K562 (cell line): Measurements from ENCODE around the gene SARS2. TPM values are rescaled to one million over a fixed set of nuclear protein-coding genes. Genes with fewer than 3 reads are reported as not detected.

Experiments used
- ATF3 ChIP-seq, 2 experiments: fragments of 450-650 bp in 1 of 2; sonication (generic) in 1 of 2; formaldehyde crosslinking in 1 of 2; IDR thresholded peaks in 1 of 2; conservative IDR thresholded peaks in 1 of 2; 2 replicates each; pipeline versions ENCODE4 v1.6.1 to v1.8.1; 2016 to 2023; ENCODE audit warnings: mild to moderate bottlenecking in 2 of 2, moderate library complexity in 2 of 2, inconsistent platforms in 1 of 2, missing genetic modification reagents in 1 of 2
- CEBPB ChIP-seq: fragments of 450-650 bp; IDR thresholded peaks from 2 replicates; pipeline ENCODE4 v1.6.1; 2016; ENCODE audit warnings: missing genetic modification characterization, missing compliant biosample characterization
- CTCFL ChIP-seq: IDR thresholded peaks from 2 replicates; pipeline ENCODE4 v1.6.1; 2011; ENCODE audit warnings: borderline replicate concordance, low read depth, mild to moderate bottlenecking, moderate library complexity, low read length; ENCODE audit not compliant: insufficient read depth, poor library complexity, severe bottlenecking
- EP400 ChIP-seq: fragments of 450-650 bp; IDR thresholded peaks from 2 replicates; pipeline ENCODE4 v1.6.1; 2017; ENCODE audit warnings: antibody characterized with exemption, mild to moderate bottlenecking, moderate library complexity
- ESRRA ChIP-seq: fragments of 450-650 bp; IDR thresholded peaks from 2 replicates; pipeline ENCODE4 v1.6.1; 2014; ENCODE audit warnings: low read depth, mild to moderate bottlenecking, moderate library complexity, borderline replicate concordance
- GMEB1 ChIP-seq: fragments of 250-450 bp; sonication (Bioruptor Pico); IDR thresholded peaks from 2 replicates; pipeline ENCODE4 v1.4.0; 2020; ENCODE audit warnings: mild to moderate bottlenecking
- JUND ChIP-seq, 2 experiments: IDR thresholded peaks; 2 replicates in 1 of 2; 3 replicates in 1 of 2; pipeline ENCODE4 v1.6.1; 2011; ENCODE audit warnings: borderline replicate concordance in 2 of 2, low read depth in 2 of 2, low read length in 2 of 2, improper control_type of control experiment in 1 of 2, missing biosample characterization in 1 of 2, missing genetic modification characterization in 1 of 2, missing genetic modification reagents in 1 of 2
- KLF10 ChIP-seq: fragments of 250-450 bp; sonication (Bioruptor Pico); IDR thresholded peaks from 2 replicates; pipeline ENCODE4 v1.6.1; 2021; ENCODE audit warnings: matching md5 sums
- LCOR ChIP-seq: sonication (generic); formaldehyde crosslinking; IDR thresholded peaks from 2 replicates; pipeline ENCODE4 v1.8.0; 2022; ENCODE audit warnings: mild to moderate bottlenecking, missing genetic modification reagents
- MYNN ChIP-seq, 2 experiments: sonication (generic); formaldehyde crosslinking in 1 of 2; IDR thresholded peaks; 2 replicates each; pipeline versions ENCODE4 v1.5.0 to v1.6.1; 2016 to 2020; ENCODE audit warnings: antibody characterized with exemption in 1 of 2, missing genetic modification reagents in 1 of 2
- POLR2B ChIP-seq: fragments of 450-650 bp; IDR thresholded peaks from 2 replicates; pipeline ENCODE4 v1.6.1; 2018; ENCODE audit warnings: low read depth; ENCODE audit not compliant: partially characterized antibody
- RFX7 ChIP-seq: fragments of 250-450 bp; sonication (Bioruptor Pico); IDR thresholded peaks from 2 replicates; pipeline ENCODE4 v1.5.1; 2021; ENCODE audit warnings: mild to moderate bottlenecking
- TCF3 ChIP-seq: sonication (generic); formaldehyde crosslinking; IDR thresholded peaks from 2 replicates; pipeline ENCODE4 v1.4.0; 2020; ENCODE audit warnings: mild to moderate bottlenecking, missing genetic modification reagents
- TEAD1 ChIP-seq, 2 experiments: fragments of 450-650 bp in 1 of 2; sonication (generic) in 1 of 2; formaldehyde crosslinking; IDR thresholded peaks; 2 replicates each; pipeline versions ENCODE4 v1.4.0 to v1.8.0; 2020 to 2022; ENCODE audit warnings: mild to moderate bottlenecking in 2 of 2, missing genetic modification reagents in 1 of 2
- THAP7 ChIP-seq: fragments of 250-450 bp; sonication (Bioruptor Pico); IDR thresholded peaks from 2 replicates; pipeline ENCODE4 v1.5.0; 2021
- ZZZ3 ChIP-seq: fragments of 450-650 bp; IDR thresholded peaks from 2 replicates; pipeline ENCODE4 v1.6.1; 2016; ENCODE audit warnings: antibody characterized with exemption, mild to moderate bottlenecking, moderate library complexity
- polyA plus RNA-seq, 8 experiments: library from polyadenylated mRNA; depleted of rRNA in 4 of 8; stranded (reverse) in 5 of 8; unstranded in 3 of 8; fragments of >200 nt; fragmentation: Nextera tagmentation in 2 of 8; fragmentation: Illumina TruSeq in 1 of 8; extraction: Ambion mirVana in 2 of 8; extraction: Trizol in 1 of 8; gene quantifications; 2 replicates each; pipeline versions ENCODE4 v1.2.1 to v1.2.3, GENCODE V29; 2011 to 2014; ENCODE audit warnings: inconsistent platforms in 1 of 8, missing spikeins in 1 of 8
- total RNA-seq, 7 experiments: library from RNA; depleted of rRNA in 6 of 7; stranded (reverse); fragments of >200 nt in 6 of 7; fragmentation: Illumina TruSeq in 2 of 7; extraction: Trizol in 2 of 7; gene quantifications; 2 replicates each; pipeline versions ENCODE4 v1.2.1 to v1.2.3, GENCODE V29; 2011 to 2021; ENCODE audit warnings: low replicate concordance in 1 of 7

The SARS2 gene
- total and polyA plus RNA-seq, 9 of the 15 experiments (the other 6 are each of a cell fraction or from before 2014, with no cell fraction given), result 3.1 to 59.1 (median 31.7) TPM

- TF ChIP-seq THAP7 (CRISPR knock-in tag), result 0 out of 2 replicates have a peak, but pooled peaks have one; percentile 36
- peak; percentile 90 for TF ChIP-seq MYNN (IDR thresholded peaks at IDR 0.05)
- no peak for TF ChIP-seq MYNN (CRISPR knock-in tag; IDR thresholded peaks at IDR 0.05)
- peak; percentile 53 for TF ChIP-seq POLR2B
- peak; percentile 60 for TF ChIP-seq JUND (IDR thresholded peaks at IDR 0.05; ENCODE audit: borderline replicate concordance, low read depth, low read length)
- TF ChIP-seq JUND (tag; IDR thresholded peaks at IDR 0.05; ENCODE audit: borderline replicate concordance, low read depth, low read length), result peak; percentile 41; the same call in 2 of the 3 replicates
- TF ChIP-seq ESRRA, result peak; percentile 70
- TF ChIP-seq GMEB1 (CRISPR knock-in tag), result peak; percentile 65; the same call in 1 of the 2 replicates
- peak; percentile 72 for TF ChIP-seq CEBPB (tag)
- TF ChIP-seq ZZZ3, result 0 out of 2 replicates have a peak, but pooled peaks have one; percentile 25
- TF ChIP-seq TEAD1 (CRISPR knock-in tag; IDR thresholded peaks at IDR 0.05), result peak; percentile 80 to 98; a peak in 3 of 4 replicates
- peak; percentile 100 for TF ChIP-seq CTCFL
- TF ChIP-seq TCF3 (CRISPR knock-in tag), result no peak
- peak; percentile 91 for TF ChIP-seq EP400
- no peak for TF ChIP-seq RFX7
- no peak for TF ChIP-seq ATF3 (IDR thresholded peaks at IDR 0.05)
- 0 out of 2 replicates have a peak, but pooled peaks have one; percentile 46 for TF ChIP-seq ATF3 (CRISPR knock-in tag; conservative IDR thresholded peaks at IDR 0.05)
- TF ChIP-seq LCOR, result peak; percentile 38; the same call in 1 of the 2 replicates
- TF ChIP-seq KLF10 (CRISPR knock-in tag), result no peak
Observed at GRCh38 chr19:38929929-38930775, at the start of gene SARS2 (continued).
